Cardiac fibroblast (primary cell): ENCODE measurements around the gene SLC5A5.

Experiments
- DNase-seq, 2 donors: peaks; one replicate each; pipeline versions ENCODE4 v3.0.0 to v3.0.0-alpha.2; 2010; ENCODE audit warnings: low read depth in 2 of 2
- H3K4me3 ChIP-seq, 2 donors: replicated peaks in 1 of 2; 1 replicate in 1 of 2; 2 replicates in 1 of 2; pipeline ENCODE4 v1.5.1; 2011; ENCODE audit warnings: low read depth in 2 of 2, low read length in 2 of 2, mild to moderate bottlenecking in 2 of 2, moderate library complexity in 1 of 2
- CTCF ChIP-seq: IDR thresholded peaks from one replicate; pipeline ENCODE4 v1.5.1; 2011; ENCODE audit warnings: low read depth, mild to moderate bottlenecking, low read length, inconsistent platforms

Gene SLC5A5

GRCh38 chr19:17841371-17841809, 30.4 kb upstream of the SLC5A5 start:
- DNase-seq, result no peak
- peak overlapping the region in 1 of 2 donors; percentile 37 for H3K4me3 ChIP-seq
- TF ChIP-seq CTCF, result no peak

DNA sequence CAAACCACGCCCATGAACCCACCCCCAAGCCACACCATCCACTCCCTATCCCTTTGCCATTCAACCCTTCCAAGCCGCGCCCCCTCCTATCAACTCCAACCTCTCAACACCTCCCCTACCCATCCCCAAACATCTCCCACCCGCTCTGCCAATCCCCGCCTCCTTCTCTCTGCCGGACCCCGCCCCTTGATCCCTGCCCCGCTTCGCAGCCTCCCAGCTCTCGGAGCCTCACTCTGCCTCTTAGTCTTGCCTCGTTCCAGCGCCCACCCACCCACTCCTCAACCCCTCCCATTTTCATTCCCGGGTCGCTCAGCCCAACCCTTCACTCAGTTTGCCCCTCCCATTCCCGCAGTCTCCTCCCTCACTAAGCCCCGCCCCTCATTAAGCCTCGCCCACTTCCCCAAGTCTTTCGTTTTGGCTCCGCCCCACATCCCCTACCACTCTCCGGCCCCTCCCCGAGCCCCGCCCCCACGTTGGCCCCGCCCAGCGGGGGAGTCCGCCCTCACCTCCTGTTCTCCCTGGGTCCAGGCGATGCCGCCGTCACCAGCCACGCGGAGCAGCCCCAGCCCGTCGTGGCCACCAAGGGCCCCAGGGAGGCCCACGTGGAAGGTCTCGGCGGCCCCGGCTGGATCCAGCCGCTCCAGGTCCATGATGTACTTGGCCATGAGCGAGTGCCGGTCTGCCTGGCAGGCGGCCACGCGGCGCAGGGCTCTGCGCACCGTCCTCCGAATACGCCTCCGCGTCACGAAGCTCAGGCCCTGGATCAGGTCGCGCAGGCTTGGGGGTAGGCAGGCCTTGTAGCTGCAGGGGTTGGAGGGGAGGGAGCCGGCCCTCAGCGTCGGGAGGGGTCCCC, 29.7 kb upstream of the SLC5A5 start:
- TF ChIP-seq CTCF, result no peak
- peak overlapping the region; percentile 21 to 37 for H3K4me3 ChIP-seq
- DNase-seq, result peak; percentile 86 to 91

- TF ChIP-seq CTCF, result no peak
- no peak for DNase-seq
- H3K4me3 ChIP-seq, result peak overlapping the region; percentile 21 to 37
These were observed 29.0 kb upstream of the SLC5A5 start for GRCh38 chr19:17842663-17843291.

DNA sequence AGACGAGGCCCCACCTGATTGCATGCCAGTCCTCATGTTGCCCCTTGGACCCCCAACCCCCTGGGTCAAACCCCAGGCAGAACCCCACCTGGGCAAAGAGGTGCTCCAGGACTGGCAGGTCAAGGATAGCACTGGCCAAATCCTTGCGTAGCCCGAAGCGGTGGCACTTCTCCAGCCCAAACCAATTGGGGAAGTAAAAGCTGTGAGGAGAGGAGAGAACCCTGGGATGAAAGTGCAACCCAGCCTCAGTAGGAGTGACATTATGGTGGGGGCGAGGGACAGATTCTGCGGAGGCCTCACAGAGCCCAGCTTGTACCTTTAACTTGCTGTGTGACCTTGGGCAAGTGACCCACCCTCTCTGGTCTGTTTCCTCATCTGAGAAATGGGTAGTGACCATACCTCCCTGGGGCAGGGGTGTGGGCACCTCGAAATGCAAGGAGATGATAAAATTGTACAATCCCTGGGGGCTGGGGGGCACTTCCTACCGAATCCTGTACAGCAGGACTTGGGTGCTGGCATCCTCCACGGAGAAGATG, 28.4 kb upstream of the SLC5A5 start:
- TF ChIP-seq CTCF, result no peak
- H3K4me3 ChIP-seq, result no peak overlapping the region
- no peak for DNase-seq

- no peak for DNase-seq
These were observed 27.7 kb upstream of the SLC5A5 start for GRCh38 chr19:17843908-17844490.

More at GRCh38 chr19:17843908-17844490, 27.7 kb upstream of the SLC5A5 start:
- TF ChIP-seq CTCF, result no peak
- no peak overlapping the region for H3K4me3 ChIP-seq
